ENCODE results near the gene STX11.

Gene STX11

GRCh38 chr6:144155529-144155928 is 5.2 kb downstream of the STX11 start:
- DNase-seq (ENCODE audit: low read depth), result no peak
- no peak for TF ChIP-seq CTCF (conservative IDR thresholded peaks at IDR 0.05; ENCODE audit: low read depth, low read length)
- no peak overlapping the region for H3K4me3 ChIP-seq (ENCODE audit: low read depth, low read length)

DNA sequence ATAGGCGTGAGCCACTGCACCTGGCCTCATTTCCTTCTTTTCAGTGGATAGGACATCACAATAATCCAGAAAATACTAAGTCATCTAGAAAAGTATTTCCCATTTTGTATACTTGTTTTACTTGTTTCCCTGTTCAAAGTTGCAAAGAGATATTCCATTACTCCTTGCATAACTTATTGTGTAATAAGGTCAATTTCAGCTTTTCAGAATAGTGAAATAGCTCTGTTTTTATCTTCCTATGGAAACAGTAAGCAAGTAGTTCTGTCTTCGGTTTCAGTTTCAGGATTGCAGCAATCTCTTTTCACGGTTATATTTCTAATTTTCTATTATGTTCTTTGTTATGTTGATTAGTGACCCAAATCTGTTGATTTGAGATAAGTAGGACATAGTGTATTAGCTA is 6.0 kb downstream of the STX11 start:
- peak; percentile 75 for DNase-seq (ENCODE audit: low read depth)
- no peak for TF ChIP-seq CTCF (conservative IDR thresholded peaks at IDR 0.05; ENCODE audit: low read depth, low read length)
- H3K4me3 ChIP-seq (ENCODE audit: low read depth, low read length), result no peak overlapping the region

- TF ChIP-seq CTCF (conservative IDR thresholded peaks at IDR 0.05; ENCODE audit: low read depth, low read length), result peak; percentile 8
- no peak for DNase-seq (ENCODE audit: low read depth)
- H3K4me3 ChIP-seq (ENCODE audit: low read depth, low read length), result no peak overlapping the region
Observed at GRCh38 chr6:144156991-144157390, 6.7 kb downstream of the STX11 start.

- H3K4me3 ChIP-seq (ENCODE audit: low read depth, low read length), result no peak overlapping the region
- peak; percentile 92 for DNase-seq (ENCODE audit: low read depth)
- no peak for TF ChIP-seq CTCF (conservative IDR thresholded peaks at IDR 0.05; ENCODE audit: low read depth, low read length)
Observed at GRCh38 chr6:144158133-144158532, 7.8 kb downstream of the STX11 start.

DNA sequence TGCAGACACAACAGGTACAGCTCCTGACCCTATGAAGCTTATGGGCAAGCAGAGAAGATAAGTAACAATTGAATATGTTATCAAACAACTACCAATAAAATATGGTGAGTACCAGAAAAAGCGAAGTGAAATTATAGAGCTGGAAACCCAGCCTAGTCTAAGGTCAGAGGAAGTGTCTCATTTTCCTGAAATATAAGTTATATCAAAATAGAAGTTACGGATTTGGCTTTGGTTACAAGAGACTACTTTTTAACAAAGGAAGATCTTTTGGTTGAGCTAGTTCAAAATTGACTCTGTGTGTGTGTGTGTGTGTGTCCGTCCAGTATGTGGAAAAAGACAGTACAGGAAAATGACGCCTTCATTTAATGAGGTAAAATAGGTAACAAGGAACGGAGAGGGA is 8.9 kb downstream of the STX11 start:
- no peak for DNase-seq (ENCODE audit: low read depth)
- no peak for TF ChIP-seq CTCF (conservative IDR thresholded peaks at IDR 0.05; ENCODE audit: low read depth, low read length)
- H3K4me3 ChIP-seq (ENCODE audit: low read depth, low read length), result no peak overlapping the region

GRCh38 chr6:144159742-144160141 is 9.4 kb downstream of the STX11 start:
- DNase-seq (ENCODE audit: low read depth), result no peak
- no peak for TF ChIP-seq CTCF (conservative IDR thresholded peaks at IDR 0.05; ENCODE audit: low read depth, low read length)
- no peak overlapping the region for H3K4me3 ChIP-seq (ENCODE audit: low read depth, low read length)

GRCh38 chr6:144160431-144161005 is 10.2 kb downstream of the STX11 start:
- TF ChIP-seq CTCF (conservative IDR thresholded peaks at IDR 0.05; ENCODE audit: low read depth, low read length), result no peak
- no peak for DNase-seq (ENCODE audit: low read depth)
- no peak overlapping the region for H3K4me3 ChIP-seq (ENCODE audit: low read depth, low read length)

All from choroid plexus epithelial cell (primary cell).